Mesothelial cell of epicardium (in vitro differentiated cells): ENCODE data around the gene PPP3CA. TPM values are rescaled to one million over a fixed set of nuclear protein-coding genes. Genes with fewer than 3 reads are reported as not detected.

Experiments used
- DNase-seq, 2 experiments: peaks; one replicate each; pipeline ENCODE4 v3.0.0; 2021; ENCODE audit warnings: low spot score in 2 of 2; ENCODE audit not compliant: unreplicated experiment in 2 of 2
- H3K27ac Mint-ChIP-seq: 2 replicates; pipeline ENCODE4 v1.8.0; 2021; ENCODE audit warnings: mixed read lengths
- H3K27me3 Mint-ChIP-seq: 2 replicates; pipeline ENCODE4 v1.8.0; 2021; ENCODE audit warnings: low read depth, mixed read lengths
- H3K36me3 Mint-ChIP-seq: 2 replicates; pipeline ENCODE4 v1.8.0; 2021; ENCODE audit warnings: mixed read lengths
- H3K4me1 Mint-ChIP-seq: 2 replicates; pipeline ENCODE4 v1.8.0; 2021; ENCODE audit warnings: mixed read lengths
- H3K4me3 Mint-ChIP-seq: 2 replicates; pipeline ENCODE4 v1.8.0; 2021; ENCODE audit warnings: mild to moderate bottlenecking, moderate library complexity, mixed read lengths
- H3K9me3 Mint-ChIP-seq: 2 replicates; pipeline ENCODE4 v1.8.0; 2021; ENCODE audit warnings: mixed read lengths
- CTCF ChIP-seq: fragments of 200-600 bp; sonication (generic); IDR thresholded peaks from one replicate; pipeline ENCODE4 v1.5.0; 2021; ENCODE audit warnings: antibody characterized with exemption; ENCODE audit not compliant: unreplicated experiment
- total RNA-seq: library from RNA; stranded (reverse); gene quantifications from 3 replicates; pipeline ENCODE4 v1.2.1, GENCODE V29; 2021

The PPP3CA gene
- total RNA-seq, 1 donor from 2014 or later: 23.5 TPM

GRCh38 chr4:101280866-101281600, 66.3 kb downstream of the PPP3CA start:
- no peak for DNase-seq
- no peak for TF ChIP-seq CTCF
- H3K9me3 Mint-ChIP-seq: peaks cover 6% of the 10 kb centered on the region

GRCh38 chr4:101279377-101279871, 67.9 kb downstream of the PPP3CA start:
- no peak for DNase-seq
- peaks cover 10% of the 10 kb centered on the region for H3K4me1 Mint-ChIP-seq
- no peaks in the 10 kb centered on the region for H3K27me3 Mint-ChIP-seq
- no peak overlapping the region for H3K27ac Mint-ChIP-seq
- peaks cover 6% of the 10 kb centered on the region for H3K9me3 Mint-ChIP-seq
- H3K4me3 Mint-ChIP-seq: no peak overlapping the region
- H3K36me3 Mint-ChIP-seq: no peaks in the 10 kb centered on the region
- no peak for TF ChIP-seq CTCF

More at GRCh38 chr4:101280866-101281600, 66.3 kb downstream of the PPP3CA start:
- H3K27me3 Mint-ChIP-seq: no peaks in the 10 kb centered on the region
- H3K36me3 Mint-ChIP-seq: no peaks in the 10 kb centered on the region
- H3K27ac Mint-ChIP-seq: no peak overlapping the region
- H3K4me1 Mint-ChIP-seq: peaks cover 15% of the 10 kb centered on the region
- H3K4me3 Mint-ChIP-seq: no peak overlapping the region

GRCh38 chr4:101277671-101278070, 69.7 kb downstream of the PPP3CA start:
- Mint-ChIP-seq H3K9me3 (peaks cover 6% of the 10 kb centered on the region), H3K27me3 (no peaks in the 10 kb centered on the region), H3K36me3 (no peaks in the 10 kb centered on the region), H3K27ac (no peak overlapping the region), H3K4me3 (no peak overlapping the region), H3K4me1 (peaks cover 10% of the 10 kb centered on the region)
- DNase-seq: no peak
- no peak for TF ChIP-seq CTCF

- Mint-ChIP-seq H3K4me1 (peaks cover 10% of the 10 kb centered on the region), H3K27ac (no peak overlapping the region), H3K27me3 (no peaks in the 10 kb centered on the region), H3K4me3 (no peak overlapping the region), H3K36me3 (no peaks in the 10 kb centered on the region), H3K9me3 (peaks cover 6% of the 10 kb centered on the region)
- no peak for DNase-seq
- no peak for TF ChIP-seq CTCF
Observed at GRCh38 chr4:101276661-101277060, 70.7 kb downstream of the PPP3CA start.

GRCh38 chr4:101274888-101275752, 72.2 kb downstream of the PPP3CA start:
- Mint-ChIP-seq H3K27me3 (no peaks in the 10 kb centered on the region), H3K4me1 (peaks cover 12% of the 10 kb centered on the region), H3K4me3 (no peak overlapping the region), H3K36me3 (no peaks in the 10 kb centered on the region), H3K9me3 (peaks cover 6% of the 10 kb centered on the region), H3K27ac (no peak overlapping the region)
- DNase-seq: no peak
- no peak for TF ChIP-seq CTCF
